ENCODE results near the gene MTRF1.
A peak's percentile ranks its signal among the peaks of the same experiment; 100 is the strongest.
"Not testable (repeated sequence)": the region's sequence is repeated elsewhere in the genome, so short reads cannot be mapped to it uniquely, and the experiment has no call there.

The MTRF1 gene

GRCh38 chr13:41263261-41263971 is at the start of gene MTRF1:
TSS of gene MTRF1 (minus strand) at chr13:41263576. CDS start at chr13:41260907, 2,669 bp downstream.
- peak; percentile 81 for DNase-seq

GRCh38 chr13:41313117-41313516 is 49.7 kb upstream of the MTRF1 start:
- DNase-seq, result no peak

- DNase-seq, result peak; percentile 47
Observed at GRCh38 chr13:41312176-41312500, 48.8 kb upstream of the MTRF1 start.

GRCh38 chr13:41311406-41312175 is 48.2 kb upstream of the MTRF1 start:
- peak; percentile 54 for DNase-seq

GRCh38 chr13:41310963-41311405 is 47.6 kb upstream of the MTRF1 start, which contains the start of gene NAA16:
TSS of gene NAA16 (plus strand) at chr13:41311267. CDS start at chr13:41311529, 262 bp downstream.
- DNase-seq, result peak; percentile 84

- no peak for DNase-seq
Observed at GRCh38 chr13:41307884-41308640, 44.7 kb upstream of the MTRF1 start.

- no peak for DNase-seq
Observed at GRCh38 chr13:41306271-41307145, 43.1 kb upstream of the MTRF1 start.

- no peak for DNase-seq
Observed at GRCh38 chr13:41304551-41304950, 41.2 kb upstream of the MTRF1 start.

- no peak for DNase-seq
Observed at GRCh38 chr13:41302743-41303142, 39.4 kb upstream of the MTRF1 start.

- DNase-seq, result no peak
Observed at GRCh38 chr13:41299316-41300094, 36.1 kb upstream of the MTRF1 start.

GRCh38 chr13:41296879-41297646 is 33.7 kb upstream of the MTRF1 start:
- no peak for DNase-seq

GRCh38 chr13:41295973-41296372 is 32.6 kb upstream of the MTRF1 start:
- DNase-seq, result no peak

- DNase-seq, result no peak
Observed at GRCh38 chr13:41294914-41295313, 31.5 kb upstream of the MTRF1 start.

GRCh38 chr13:41293272-41293671 is 29.9 kb upstream of the MTRF1 start:
- no peak for DNase-seq

GRCh38 chr13:41291246-41291645 is 27.9 kb upstream of the MTRF1 start:
- no peak for DNase-seq

GRCh38 chr13:41289463-41289881 is 26.1 kb upstream of the MTRF1 start:
- no peak for DNase-seq

- no peak for DNase-seq
Observed at GRCh38 chr13:41286370-41286769, 23.0 kb upstream of the MTRF1 start.

GRCh38 chr13:41284512-41285288 is 21.3 kb upstream of the MTRF1 start:
- peak; percentile 97 for DNase-seq

GRCh38 chr13:41282129-41282571 is 18.8 kb upstream of the MTRF1 start:
- no peak for DNase-seq

GRCh38 chr13:41279156-41279555 is 15.8 kb upstream of the MTRF1 start:
- not testable (repeated sequence) for DNase-seq
